ENCODE data around the gene REM2.

- TF ChIP-seq ELF4 (IDR thresholded peaks at IDR 0.05) (no peak), BHLHE40 (IDR thresholded peaks at IDR 0.05; ENCODE audit: borderline replicate concordance) (no peak), SP1 (IDR thresholded peaks at IDR 0.05) (no peak), HDGF (IDR thresholded peaks at IDR 0.05; ENCODE audit: borderline replicate concordance) (no peak)
Measured at GRCh38 chr14:22877000-22877501, 6.0 kb upstream of the REM2 start.
